HCT116 (cell line): ENCODE data around the gene CHD1L. TPM values are rescaled to one million over a fixed set of nuclear protein-coding genes. Genes with fewer than 3 reads are reported as not detected.

Experiments
- ATAC-seq: fragments of 200-7000 bp; cut with Tn5 transposase; 2 replicates; pipeline ENCODE4 v1.9.1; 2020; ENCODE audit warnings: mild to moderate bottlenecking, moderate library complexity
- BruUV-seq: library from RNA; stranded (reverse); fragments of 400-500 nt; replicated peaks from 2 replicates; lab custom pipeline; 2021; lab: Mats Ljungman, UMichigan
- CTCF ChIA-PET: fragments of 300-600 bp; sonication (Branson Sonifier 250); formaldehyde crosslinking; loops from one replicate; lab custom pipeline; 2021; ENCODE audit warnings: antibody characterized with exemption; lab: Charles Lee
- POLR2A ChIA-PET: fragments of 300-600, 350-600 bp; sonication (Branson Sonifier 250); formaldehyde crosslinking; loops from one replicate; lab custom pipeline; 2021; ENCODE audit warnings: antibody characterized with exemption; lab: Charles Lee
- RAD21 ChIA-PET, 2 experiments: fragments of 300-600 bp; sonication (Branson Sonifier 250); formaldehyde crosslinking; loops; one replicate each; lab custom pipeline; 2023; ENCODE audit warnings: low total read pairs in 2 of 2; ENCODE audit not compliant: uncharacterized antibody in 2 of 2, unreplicated experiment in 2 of 2, low non-redundant PET in 1 of 2; lab: Charles Lee
- DNase-seq: peaks from one replicate; pipeline ENCODE4 v3.0.0-alpha.2; 2010; ENCODE audit warnings: low read depth, low spot score
- H2AFZ ChIP-seq: fragments of 200-600 bp; shearing (Covaris generic), sonication (generic); 2 replicates; pipeline ENCODE4 v1.6.1; 2017; ENCODE audit warnings: low read depth, mixed run types, mixed read lengths, antibody characterized with exemption, low read length; ENCODE audit not compliant: poor library complexity, severe bottlenecking
- H3K27ac ChIP-seq: 2 replicates; pipeline ENCODE4 v1.5.1; 2012; ENCODE audit warnings: low read depth, low read length
- H3K27me3 ChIP-seq: fragments of 200-600 bp; sonication (generic); 2 replicates; pipeline ENCODE4 v1.6.1; 2016; ENCODE audit warnings: mixed run types, low read length, mixed read lengths; ENCODE audit not compliant: insufficient read depth
- H3K36me3 ChIP-seq, 2 experiments: fragments of 200-500 bp in 1 of 2; fragments of 200-600 bp in 1 of 2; sonication (Bioruptor generic) in 1 of 2; sonication (generic) in 1 of 2; 2 replicates each; pipeline versions ENCODE4 v1.5.1 to v1.6.1; 2014 to 2016; ENCODE audit warnings: low read length in 2 of 2, inconsistent platforms in 1 of 2, mixed read lengths in 1 of 2, mixed run types in 1 of 2; ENCODE audit not compliant: insufficient read depth in 2 of 2, control insufficient read depth in 1 of 2
- H3K4me1 ChIP-seq, 2 experiments: fragments of 200-600 bp in 1 of 2; sonication (generic) in 1 of 2; 2 replicates each; pipeline versions ENCODE4 v1.5.1 to v1.6.1; 2012 to 2017; ENCODE audit warnings: low read length in 2 of 2, inconsistent platforms in 1 of 2, mild to moderate bottlenecking in 1 of 2, mixed read lengths in 1 of 2, mixed run types in 1 of 2, moderate library complexity in 1 of 2; ENCODE audit not compliant: insufficient read depth in 2 of 2, control insufficient read depth in 1 of 2
- H3K4me2 ChIP-seq: fragments of 200-600 bp; sonication (generic); 2 replicates; pipeline ENCODE4 v1.6.1; 2017; ENCODE audit warnings: mixed run types, low read length, mixed read lengths
- H3K4me3 ChIP-seq, 2 experiments: fragments of 200-600 bp in 1 of 2; sonication (generic) in 1 of 2; replicated peaks in 1 of 2; 2 replicates each; pipeline ENCODE4 v1.5.1; 2011 to 2016; ENCODE audit warnings: low read length in 2 of 2, control low read depth in 1 of 2, low read depth in 1 of 2, mild to moderate bottlenecking in 1 of 2, mixed read lengths in 1 of 2, mixed run types in 1 of 2
- H3K79me2 ChIP-seq: fragments of 200-600 bp; sonication (generic); 2 replicates; pipeline ENCODE4 v1.6.1; 2017; ENCODE audit warnings: mild to moderate bottlenecking, mixed run types, low read length, moderate library complexity, mixed read lengths; ENCODE audit not compliant: insufficient read depth
- H3K9ac ChIP-seq: fragments of 200-600 bp; sonication (generic); 2 replicates; pipeline ENCODE4 v1.6.1; 2016; ENCODE audit warnings: low read length, mixed read lengths
- H3K9me2 ChIP-seq: fragments of 200-600 bp; sonication (generic), shearing (Covaris generic); 2 replicates; pipeline ENCODE4 v1.6.1; 2017; ENCODE audit warnings: mixed run types, mild to moderate bottlenecking, moderate library complexity; ENCODE audit not compliant: insufficient read depth
- H3K9me3 ChIP-seq, 2 experiments: fragments of 200-500 bp in 1 of 2; fragments of 200-600 bp in 1 of 2; sonication (Bioruptor generic) in 1 of 2; sonication (generic) in 1 of 2; 2 replicates each; pipeline ENCODE4 v1.6.1; 2014 to 2017; ENCODE audit warnings: low read length in 2 of 2, mixed read lengths in 2 of 2, inconsistent platforms in 1 of 2, low read depth in 1 of 2, mild to moderate bottlenecking in 1 of 2, mixed run types in 1 of 2, moderate library complexity in 1 of 2; ENCODE audit not compliant: control insufficient read depth in 1 of 2, insufficient read depth in 1 of 2
- H4K20me1 ChIP-seq: fragments of 200-600 bp; sonication (generic), shearing (Covaris generic); 2 replicates; pipeline ENCODE4 v1.6.1; 2017; ENCODE audit warnings: mixed run types, mild to moderate bottlenecking, moderate library complexity; ENCODE audit not compliant: insufficient read depth
- CBX3 ChIP-seq: IDR thresholded peaks from 2 replicates; pipeline ENCODE4 v1.6.1; 2012; ENCODE audit warnings: low read depth
- CEBPB ChIP-seq: IDR thresholded peaks from 2 replicates; pipeline ENCODE4 v1.6.1; 2012; ENCODE audit warnings: low read depth
- EGR1 ChIP-seq: IDR thresholded peaks from 2 replicates; pipeline ENCODE4 v1.6.1; 2012; ENCODE audit warnings: low read depth
- EZH2 ChIP-seq: fragments of 200-600 bp; sonication (generic); IDR thresholded peaks from 2 replicates; pipeline ENCODE4 v1.6.1; 2017; ENCODE audit warnings: antibody characterized with exemption, mixed run types
- EZH2phosphoT487 ChIP-seq: fragments of 200-600 bp; IDR thresholded peaks from 2 replicates; pipeline ENCODE4 v1.6.1; 2018; ENCODE audit warnings: antibody characterized with exemption, borderline replicate concordance
- FOSL1 ChIP-seq: IDR thresholded peaks from 2 replicates; pipeline ENCODE4 v1.6.1; 2012; ENCODE audit warnings: low read depth
- JUND ChIP-seq: IDR thresholded peaks from 2 replicates; pipeline ENCODE4 v1.6.1; 2012
- POLR2A ChIP-seq: IDR thresholded peaks from 2 replicates; pipeline ENCODE4 v1.7.0; 2011; ENCODE audit warnings: borderline replicate concordance; ENCODE audit not compliant: insufficient read depth, insufficient read length; ENCODE audit errors: extremely low read depth
- POLR2AphosphoS5 ChIP-seq: IDR thresholded peaks from 2 replicates; pipeline ENCODE4 v1.6.1; 2011; ENCODE audit warnings: mild to moderate bottlenecking, low read depth, low read length, moderate library complexity
- RAD21 ChIP-seq: IDR thresholded peaks from 2 replicates; pipeline ENCODE4 v1.6.1; 2012; ENCODE audit warnings: low read depth, mild to moderate bottlenecking
- SIN3A ChIP-seq: IDR thresholded peaks from 2 replicates; pipeline ENCODE4 v1.6.1; 2012; ENCODE audit warnings: low read depth
- SP1 ChIP-seq: IDR thresholded peaks from 2 replicates; pipeline ENCODE4 v1.6.1; 2012; ENCODE audit warnings: low read depth
- SRF ChIP-seq: IDR thresholded peaks from 2 replicates; pipeline ENCODE4 v1.6.1; 2012; ENCODE audit warnings: low read depth
- TCF7L2 ChIP-seq: IDR thresholded peaks from 2 replicates; pipeline ENCODE4 v1.7.0; 2011; ENCODE audit warnings: borderline replicate concordance, inconsistent platforms; ENCODE audit not compliant: insufficient read depth, insufficient read length; ENCODE audit errors: extremely low read depth
- ZFX ChIP-seq: fragments of 450-650 bp; IDR thresholded peaks from 2 replicates; pipeline ENCODE4 v1.6.1; 2017
- ZNF274 ChIP-seq: fragments of 200-500 bp; sonication (Bioruptor generic); IDR thresholded peaks from 2 replicates; pipeline ENCODE4 v1.6.1; 2014; ENCODE audit warnings: mild to moderate bottlenecking, low read depth, low read length, inconsistent platforms
- intact Hi-C: fragments of 100-400 bp; cut with micrococcal nuclease; formaldehyde crosslinking; loops from 2 replicates; pipeline ENCODE4 v1.10.0; 2022
- total RNA-seq: library from RNA; stranded (reverse); gene quantifications from one replicate; pipeline ENCODE4 v1.2.1, GENCODE V29; 2021; ENCODE audit not compliant: unreplicated experiment
- TF ChIP-seq, protein P1 (sequence below): IDR thresholded peaks from 2 replicates; pipeline ENCODE4 v1.6.1; 2011; ENCODE audit warnings: mild to moderate bottlenecking, low read length, moderate library complexity; ENCODE audit not compliant: insufficient replicate concordance; ENCODE audit errors: extremely low read depth
- TF ChIP-seq, protein P2 (sequence below): IDR thresholded peaks from 2 replicates; pipeline ENCODE4 v1.6.1; 2012
- TF ChIP-seq, protein P3 (sequence below), 3 experiments: fragments of 200-600 bp in 1 of 3; sonication (generic) in 1 of 3; IDR thresholded peaks in 2 of 3; conservative IDR thresholded peaks in 1 of 3; 2 replicates each; pipeline ENCODE4 v1.5.1; 2012 to 2017; ENCODE audit warnings: low read depth in 2 of 3, low read length in 2 of 3, antibody characterized with exemption in 1 of 3, borderline replicate concordance in 1 of 3, control low read depth in 1 of 3, mild to moderate bottlenecking in 1 of 3, mixed read lengths in 1 of 3, mixed run types in 1 of 3, moderate library complexity in 1 of 3; ENCODE audit not compliant: insufficient read depth in 1 of 3

Gene CHD1L
- total RNA-seq, 1 experiment from 2014 or later: 52.0 TPM

DNA sequence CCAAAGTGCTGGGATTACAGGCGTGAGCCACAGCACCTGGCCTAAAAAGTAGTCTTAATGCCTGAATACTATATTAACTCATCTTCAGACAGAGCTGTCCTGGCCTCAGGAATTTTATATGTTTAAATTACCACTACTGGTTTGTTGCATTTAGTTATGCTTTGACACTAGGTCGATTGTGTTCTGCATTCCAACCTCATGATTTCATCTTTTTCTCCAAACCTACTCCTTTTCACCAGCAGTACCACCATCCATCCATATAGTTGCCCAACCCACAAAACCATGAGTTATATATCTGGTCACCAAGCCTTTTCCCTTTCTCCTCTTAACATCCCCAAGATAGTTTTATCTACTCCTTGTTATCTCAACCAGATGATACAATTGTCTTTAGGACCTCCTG is 39.9 kb upstream of the CHD1L start:
- ChIA-PET CTCF (no interaction called here), RAD21 (no interaction called here), POLR2A (no interaction called here)
- ATAC-seq: no peak
- Histone ChIP-seq H3K27ac (no peak overlapping the region), H3K9me2 (no peaks in the 10 kb centered on the region), H3K79me2 (no peaks in the 10 kb centered on the region), H3K36me3 (no peaks in the 10 kb centered on the region), H3K27me3 (no peaks in the 10 kb centered on the region), H3K9ac (no peak overlapping the region), H3K9me3 (no peaks in the 10 kb centered on the region), H2AFZ (no peak overlapping the region), H3K4me3 (no peak overlapping the region), H4K20me1 (no peaks in the 10 kb centered on the region), H3K4me1 (no peaks in the 10 kb centered on the region), H3K4me2 (no peak overlapping the region)
- DNase-seq: no peak
- no TSS peak for BruUV-seq
- TF ChIP-seq CBX3 (no peak), TCF7L2 (no peak), SRF (no peak), POLR2AphosphoS5 (no peak), RAD21 (no peak), ZFX (no peak), JUND (no peak), SIN3A (no peak), EGR1 (no peak), CEBPB (no peak), EZH2 (no peak), ZNF274 (no peak), SP1 (no peak), POLR2A (no peak), FOSL1 (no peak), EZH2phosphoT487 (no peak)
- TF ChIP-seq, protein P1, sequence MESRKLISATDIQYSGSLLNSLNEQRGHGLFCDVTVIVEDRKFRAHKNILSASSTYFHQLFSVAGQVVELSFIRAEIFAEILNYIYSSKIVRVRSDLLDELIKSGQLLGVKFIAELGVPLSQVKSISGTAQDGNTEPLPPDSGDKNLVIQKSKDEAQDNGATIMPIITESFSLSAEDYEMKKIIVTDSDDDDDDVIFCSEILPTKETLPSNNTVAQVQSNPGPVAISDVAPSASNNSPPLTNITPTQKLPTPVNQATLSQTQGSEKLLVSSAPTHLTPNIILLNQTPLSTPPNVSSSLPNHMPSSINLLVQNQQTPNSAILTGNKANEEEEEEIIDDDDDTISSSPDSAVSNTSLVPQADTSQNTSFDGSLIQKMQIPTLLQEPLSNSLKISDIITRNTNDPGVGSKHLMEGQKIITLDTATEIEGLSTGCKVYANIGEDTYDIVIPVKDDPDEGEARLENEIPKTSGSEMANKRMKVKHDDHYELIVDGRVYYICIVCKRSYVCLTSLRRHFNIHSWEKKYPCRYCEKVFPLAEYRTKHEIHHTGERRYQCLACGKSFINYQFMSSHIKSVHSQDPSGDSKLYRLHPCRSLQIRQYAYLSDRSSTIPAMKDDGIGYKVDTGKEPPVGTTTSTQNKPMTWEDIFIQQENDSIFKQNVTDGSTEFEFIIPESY: no peak
- TF ChIP-seq, protein P2, sequence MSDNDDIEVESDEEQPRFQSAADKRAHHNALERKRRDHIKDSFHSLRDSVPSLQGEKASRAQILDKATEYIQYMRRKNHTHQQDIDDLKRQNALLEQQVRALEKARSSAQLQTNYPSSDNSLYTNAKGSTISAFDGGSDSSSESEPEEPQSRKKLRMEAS: no peak
- TF ChIP-seq, protein P3, sequence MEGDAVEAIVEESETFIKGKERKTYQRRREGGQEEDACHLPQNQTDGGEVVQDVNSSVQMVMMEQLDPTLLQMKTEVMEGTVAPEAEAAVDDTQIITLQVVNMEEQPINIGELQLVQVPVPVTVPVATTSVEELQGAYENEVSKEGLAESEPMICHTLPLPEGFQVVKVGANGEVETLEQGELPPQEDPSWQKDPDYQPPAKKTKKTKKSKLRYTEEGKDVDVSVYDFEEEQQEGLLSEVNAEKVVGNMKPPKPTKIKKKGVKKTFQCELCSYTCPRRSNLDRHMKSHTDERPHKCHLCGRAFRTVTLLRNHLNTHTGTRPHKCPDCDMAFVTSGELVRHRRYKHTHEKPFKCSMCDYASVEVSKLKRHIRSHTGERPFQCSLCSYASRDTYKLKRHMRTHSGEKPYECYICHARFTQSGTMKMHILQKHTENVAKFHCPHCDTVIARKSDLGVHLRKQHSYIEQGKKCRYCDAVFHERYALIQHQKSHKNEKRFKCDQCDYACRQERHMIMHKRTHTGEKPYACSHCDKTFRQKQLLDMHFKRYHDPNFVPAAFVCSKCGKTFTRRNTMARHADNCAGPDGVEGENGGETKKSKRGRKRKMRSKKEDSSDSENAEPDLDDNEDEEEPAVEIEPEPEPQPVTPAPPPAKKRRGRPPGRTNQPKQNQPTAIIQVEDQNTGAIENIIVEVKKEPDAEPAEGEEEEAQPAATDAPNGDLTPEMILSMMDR (IDR thresholded peaks at IDR 0.05 in 2 of 3, conservative IDR thresholded peaks at IDR 0.05 in 1 of 3; ENCODE audit: borderline replicate concordance in 1 of 3, insufficient read depth in 1 of 3, low read depth in 2 of 3, low read length in 2 of 3): no peak
- intact Hi-C loops: no loop called here
